T47D (cell line): ENCODE data around the gene VGLL4.
A peak's percentile ranks its signal among the peaks of the same experiment; 100 is the strongest.

Experiments
- DNase-seq, 2 experiments: peaks; one replicate each; pipeline versions ENCODE4 v3.0.0 to v3.0.0-alpha.2; 2011 to 2012; ENCODE audit warnings: low read depth in 1 of 2, low spot score in 1 of 2
- JUND ChIP-seq: IDR thresholded peaks from 2 replicates; pipeline ENCODE4 v1.6.1; 2012; ENCODE audit warnings: low read depth
- in situ Hi-C: cut with HindIII; loops from 2 replicates; pipeline ENCODE4 v1.10.0; 2016; ENCODE audit warnings: low sequenced_read_pairs, low pct_unique_long_range_greater_than_20kb

VGLL4 gene

GRCh38 chr3:11643201-11643603 is 513 bp downstream of the VGLL4 start:
- no peak for TF ChIP-seq JUND
- peak; percentile 35 to 55 for DNase-seq
- in situ Hi-C loops = no loop called here

GRCh38 chr3:11642431-11643191 is 1.1 kb downstream of the VGLL4 start:
- no peak for TF ChIP-seq JUND
- DNase-seq = peak; percentile 49 to 72
- in situ Hi-C loops = no loop called here

- TF ChIP-seq JUND = no peak
- peak in 1 of 2 experiments; percentile 29 for DNase-seq
- in situ Hi-C loops = no loop called here
Measured at GRCh38 chr3:11641683-11642430, 1.9 kb downstream of the VGLL4 start.

- DNase-seq = no peak
- in situ Hi-C loops = no loop called here
- TF ChIP-seq JUND = no peak
Measured at GRCh38 chr3:11641316-11641682, 2.4 kb downstream of the VGLL4 start.

- DNase-seq = no peak
- in situ Hi-C loops = no loop called here
- TF ChIP-seq JUND = no peak
Measured at GRCh38 chr3:11640009-11640673, 3.6 kb downstream of the VGLL4 start.

- TF ChIP-seq JUND = no peak
- DNase-seq = no peak
- in situ Hi-C loops = no loop called here
Measured at GRCh38 chr3:11638495-11639358, 5.0 kb downstream of the VGLL4 start.

- in situ Hi-C loops = no loop called here
- no peak for DNase-seq
- TF ChIP-seq JUND = no peak
Measured at GRCh38 chr3:11637901-11638458, 5.7 kb downstream of the VGLL4 start.

- DNase-seq = no peak
- TF ChIP-seq JUND = no peak
- in situ Hi-C loops = no loop called here
Measured at GRCh38 chr3:11636394-11636770, 7.3 kb downstream of the VGLL4 start.

GRCh38 chr3:11635680-11636393 is 7.9 kb downstream of the VGLL4 start:
- DNase-seq = no peak
- no peak for TF ChIP-seq JUND
- in situ Hi-C loops = no loop called here

GRCh38 chr3:11634974-11635612 is 8.6 kb downstream of the VGLL4 start:
- in situ Hi-C loops = no loop called here
- TF ChIP-seq JUND = no peak
- DNase-seq = no peak

GRCh38 chr3:11634081-11634635 is 9.6 kb downstream of the VGLL4 start:
- DNase-seq = no peak
- in situ Hi-C loops = no loop called here
- TF ChIP-seq JUND = no peak
